CD4-positive, alpha-beta T cell treated with Interferon alpha-2 for 1 hour (primary cell): ENCODE measurements around the gene DIRAS2.

Experiments
- DNase-seq, 2 donors: peaks; one replicate each; pipeline ENCODE4 v3.0.0-alpha.2; 2020 to 2022

The DIRAS2 gene

GRCh38 chr9:90611568-90611967 lies 31.1 kb downstream of the DIRAS2 start:
- DNase-seq, result no peak

- DNase-seq, result no peak
Measured at GRCh38 chr9:90611121-90611520, 31.5 kb downstream of the DIRAS2 start.

GRCh38 chr9:90607701-90608516 lies 34.7 kb downstream of the DIRAS2 start:
- DNase-seq, result no peak

GRCh38 chr9:90600029-90600428 lies 42.6 kb downstream of the DIRAS2 start:
- no peak for DNase-seq

- DNase-seq, result no peak
Measured at GRCh38 chr9:90598191-90598590, 44.4 kb downstream of the DIRAS2 start.

- DNase-seq, result no peak
Measured at GRCh38 chr9:90593646-90594045, 49.0 kb downstream of the DIRAS2 start.

- no peak for DNase-seq
Measured at GRCh38 chr9:90580576-90580975, 62.0 kb downstream of the DIRAS2 start.

GRCh38 chr9:90579181-90579580 lies 63.4 kb downstream of the DIRAS2 start:
- no peak for DNase-seq

GRCh38 chr9:90578126-90578815 lies 64.4 kb downstream of the DIRAS2 start:
- no peak for DNase-seq

GRCh38 chr9:90569511-90569910 lies 73.1 kb downstream of the DIRAS2 start:
- DNase-seq, result peak in 1 of 2 donors; percentile 3

- no peak for DNase-seq
Measured at GRCh38 chr9:90568667-90569066, 74.0 kb downstream of the DIRAS2 start.

GRCh38 chr9:90562229-90562628 lies 80.4 kb downstream of the DIRAS2 start:
- no peak for DNase-seq
